ENCODE results near the gene RABGAP1L. TPM values are rescaled to one million over a fixed set of nuclear protein-coding genes. Genes with fewer than 3 reads are reported as not detected.
"Not testable (repeated sequence)": the region's sequence is repeated elsewhere in the genome, so short reads cannot be mapped to it uniquely, and the experiment has no call there.

Gene RABGAP1L
- total RNA-seq = 19.3 and 25.4 TPM in 2 replicates

GRCh38 chr1:174159252-174160108, at the start of gene RABGAP1L:
Gene RABGAP1L (plus strand): TSS chr1:174159520.
- peak; percentile 79 to 97 for DNase-seq (ENCODE audit: low read depth in 2 of 2)

DNA sequence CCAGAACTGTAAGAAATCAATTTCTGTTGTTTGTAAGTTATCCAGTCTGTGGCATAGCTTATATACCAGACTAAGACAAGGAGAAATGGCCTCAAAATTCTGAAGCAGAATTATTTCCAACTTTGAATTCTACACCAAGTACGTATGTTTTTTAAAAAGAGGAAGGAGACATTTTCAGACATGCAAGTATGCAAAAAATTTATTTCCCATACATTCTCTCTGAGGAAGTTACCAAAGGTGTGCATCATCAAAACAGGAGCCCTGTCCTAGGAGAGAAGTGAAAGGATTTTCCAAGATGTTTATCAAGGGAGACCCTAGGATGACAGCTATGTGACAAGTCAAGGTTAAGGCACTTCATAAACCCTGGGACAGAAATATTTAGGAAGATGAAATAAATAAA, 49.3 kb upstream of the RABGAP1L start:
- DNase-seq (ENCODE audit: low read depth in 2 of 2) = no peak

DNA sequence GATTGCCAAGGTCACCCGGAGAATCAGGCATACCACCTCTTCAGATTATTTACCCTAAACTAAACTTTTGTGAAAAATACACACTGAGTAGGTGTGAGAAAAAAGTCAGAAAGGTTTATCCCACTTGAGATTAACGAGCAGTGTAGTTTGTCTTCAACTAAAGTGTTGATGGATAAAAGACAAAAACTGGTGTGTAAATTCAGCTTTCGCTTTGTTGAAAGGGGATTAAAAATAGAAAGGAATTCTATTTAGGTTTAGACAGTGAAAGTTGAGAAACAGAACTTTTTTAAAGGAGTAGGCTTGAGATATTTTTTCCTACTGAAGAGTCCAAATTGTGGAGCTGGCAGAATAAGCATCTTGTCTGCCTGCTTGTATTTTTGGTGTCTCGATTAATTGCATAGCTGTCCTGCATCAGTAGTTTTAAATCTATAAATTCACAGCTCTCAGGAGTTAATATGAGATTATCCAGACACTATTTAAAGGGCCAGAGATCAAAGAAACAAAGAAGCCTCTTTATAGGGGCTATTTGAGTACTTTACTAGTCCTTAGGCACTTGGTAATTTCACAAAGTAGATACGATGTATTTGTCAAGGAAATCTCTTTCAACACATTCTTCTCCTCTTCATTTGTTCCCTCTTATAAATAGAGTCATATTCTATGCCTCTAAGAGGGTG, 46.7 kb upstream of the RABGAP1L start:
- no peak for DNase-seq (ENCODE audit: low read depth in 2 of 2)

DNA sequence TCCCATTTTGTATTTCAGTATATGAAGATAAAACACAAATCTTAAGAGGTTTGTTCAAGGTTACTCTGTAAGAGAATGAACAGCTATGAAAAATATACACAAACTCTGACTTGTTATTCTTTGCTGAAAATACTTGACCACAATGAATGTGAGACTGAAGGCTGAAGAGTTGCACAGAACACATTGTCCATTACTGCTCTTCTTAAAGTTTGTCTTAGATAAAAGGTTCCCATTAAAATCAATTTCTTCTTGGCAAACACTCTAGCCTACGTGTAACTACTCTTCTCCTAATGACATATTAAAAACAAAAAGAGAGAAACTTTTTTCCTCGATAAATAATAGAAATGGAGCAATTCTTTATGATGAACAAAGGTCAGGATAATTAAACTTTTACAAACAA, 45.2 kb upstream of the RABGAP1L start:
- DNase-seq (ENCODE audit: low read depth in 2 of 2) = no peak

DNA sequence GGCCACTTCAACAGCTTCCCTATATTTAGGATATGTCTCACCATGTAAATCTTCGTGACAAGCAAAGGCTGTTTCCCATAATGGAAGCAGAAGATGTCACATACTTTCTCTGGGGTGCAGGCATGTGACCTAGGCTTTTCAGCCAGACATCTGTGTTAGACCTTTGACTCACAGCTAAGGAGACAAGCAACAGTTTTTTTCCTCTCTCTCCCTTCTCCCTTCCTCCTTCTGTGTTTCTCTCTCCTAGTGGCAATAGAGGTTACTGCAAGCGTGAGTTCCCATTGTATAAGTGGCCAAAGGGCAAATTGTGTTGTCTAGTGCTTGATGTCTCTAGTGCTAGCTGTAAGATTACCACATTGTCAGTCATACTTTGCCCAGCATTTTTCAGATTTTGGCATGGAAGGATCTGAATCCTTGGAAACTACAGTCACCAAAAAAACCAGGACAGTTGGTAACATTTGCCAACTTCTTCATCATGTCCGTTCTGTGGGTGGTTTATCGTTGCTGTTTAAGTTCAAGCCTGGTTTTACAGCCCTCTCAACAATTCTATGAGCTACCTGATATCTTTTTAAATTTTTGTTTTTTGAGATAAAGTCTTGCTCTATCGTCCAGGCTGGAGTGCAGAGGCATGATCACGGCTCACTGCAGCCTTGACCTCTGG, 44.4 kb upstream of the RABGAP1L start:
- DNase-seq (ENCODE audit: low read depth in 2 of 2) = peak; percentile 15 to 28

- no peak for DNase-seq (ENCODE audit: low read depth in 2 of 2)
These were observed 43.3 kb upstream of the RABGAP1L start for GRCh38 chr1:174116042-174116441.

GRCh38 chr1:174118751-174119150, 40.6 kb upstream of the RABGAP1L start:
- no peak for DNase-seq (ENCODE audit: low read depth in 2 of 2)

GRCh38 chr1:174122318-174122717, 37.0 kb upstream of the RABGAP1L start:
- DNase-seq (ENCODE audit: low read depth in 2 of 2) = not testable (repeated sequence)

GRCh38 chr1:174123843-174124242, 35.5 kb upstream of the RABGAP1L start:
- DNase-seq (ENCODE audit: low read depth in 2 of 2) = no peak

DNA sequence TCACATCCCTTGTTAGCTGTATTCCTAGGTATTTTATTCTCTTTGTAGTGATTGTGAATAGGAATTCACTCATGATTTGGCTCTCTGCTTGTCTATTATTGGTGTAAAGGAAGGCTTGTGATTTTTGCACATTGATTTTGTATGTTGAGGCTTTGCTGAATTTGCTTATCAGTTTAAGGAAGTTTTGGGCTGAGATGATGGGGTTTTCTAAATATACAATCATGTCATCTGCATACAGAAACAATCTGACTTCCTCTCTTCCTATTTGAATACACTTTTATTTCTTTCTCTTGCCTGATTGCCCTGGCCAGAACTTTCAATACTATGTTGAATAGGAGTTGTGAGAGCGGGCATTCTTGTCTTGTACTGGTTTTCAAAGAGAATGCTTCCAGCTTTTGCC, 32.1 kb upstream of the RABGAP1L start:
- not testable (repeated sequence) for DNase-seq (ENCODE audit: low read depth in 2 of 2)

DNA sequence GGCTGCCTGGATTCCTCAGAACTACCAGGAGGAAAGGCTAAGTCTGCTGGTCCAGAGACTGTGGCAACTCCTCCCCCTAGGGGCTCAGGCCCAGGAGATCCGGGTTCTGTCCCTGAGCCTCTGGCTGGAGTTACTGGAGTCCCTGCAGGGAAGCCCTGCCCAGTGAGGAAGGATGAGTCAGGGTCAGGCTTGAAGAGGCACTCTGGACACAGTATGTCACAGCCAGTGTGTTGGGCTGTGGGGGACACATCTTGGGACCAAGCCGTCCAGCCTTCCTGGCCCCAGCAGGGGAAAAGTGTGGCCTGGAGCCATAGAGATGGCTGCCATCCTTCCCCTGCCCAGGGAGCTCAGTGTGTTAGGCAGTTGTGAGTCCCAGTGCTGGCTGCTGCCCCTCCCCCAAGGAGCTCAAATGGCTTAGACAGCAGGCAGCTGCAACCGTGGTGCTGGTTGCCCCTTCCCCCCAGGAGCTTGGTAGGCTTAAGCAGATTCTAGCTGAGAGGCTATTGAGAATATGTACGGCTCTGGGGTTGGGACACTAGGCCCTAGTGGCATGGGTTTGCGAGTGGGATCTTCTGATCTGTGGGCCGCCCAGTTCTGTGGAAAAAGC, 28.2 kb upstream of the RABGAP1L start:
- DNase-seq (ENCODE audit: low read depth in 2 of 2) = no peak

DNA sequence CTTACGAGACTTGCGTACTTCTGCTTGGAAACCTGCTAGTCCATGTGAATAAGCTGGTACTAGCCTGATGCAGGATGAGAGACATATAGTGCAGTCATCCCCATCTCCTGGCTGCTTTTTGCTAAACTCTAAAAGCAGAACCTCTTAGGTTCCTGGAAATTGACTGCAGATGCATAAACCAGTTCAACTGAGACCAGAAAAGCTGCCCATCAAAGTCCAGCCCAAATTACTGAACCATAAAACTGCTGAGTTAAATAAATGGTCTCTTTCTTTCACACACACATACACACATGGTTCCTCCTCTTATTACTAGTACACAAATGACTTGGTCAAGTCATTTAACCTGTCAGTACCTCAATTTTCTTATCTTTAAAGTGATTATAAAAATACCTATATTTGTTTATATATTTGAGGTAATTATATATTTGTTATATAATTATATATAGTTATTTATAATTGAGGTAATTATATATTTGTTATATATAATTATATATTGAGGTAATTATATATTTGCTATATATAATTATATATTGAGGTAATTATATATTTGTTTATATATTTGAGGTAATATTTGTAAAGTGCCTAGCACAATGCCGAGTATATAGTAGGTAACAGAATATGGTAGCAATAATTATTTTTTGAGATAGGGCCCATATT, 25.2 kb upstream of the RABGAP1L start:
- DNase-seq (ENCODE audit: low read depth in 2 of 2) = no peak

DNA sequence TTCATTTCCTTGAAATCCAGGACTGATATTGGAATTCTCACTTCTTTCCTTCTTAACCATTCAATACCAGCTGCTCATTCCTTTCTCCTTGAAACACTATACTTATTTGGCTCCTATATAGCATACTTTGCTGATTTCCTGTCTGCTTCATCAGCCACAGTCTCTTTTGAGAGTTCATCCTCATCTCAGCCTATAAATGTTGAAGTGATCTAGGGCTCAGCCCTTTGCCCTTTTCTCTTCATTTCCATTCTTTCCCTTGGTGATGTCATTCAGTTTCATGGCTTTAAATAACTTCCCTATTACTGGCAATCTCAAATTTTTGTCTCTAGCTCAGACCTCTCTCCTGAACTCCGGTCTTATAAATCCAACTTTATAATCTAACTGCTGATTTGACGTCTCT, 24.1 kb upstream of the RABGAP1L start:
- DNase-seq (ENCODE audit: low read depth in 2 of 2) = no peak

DNA sequence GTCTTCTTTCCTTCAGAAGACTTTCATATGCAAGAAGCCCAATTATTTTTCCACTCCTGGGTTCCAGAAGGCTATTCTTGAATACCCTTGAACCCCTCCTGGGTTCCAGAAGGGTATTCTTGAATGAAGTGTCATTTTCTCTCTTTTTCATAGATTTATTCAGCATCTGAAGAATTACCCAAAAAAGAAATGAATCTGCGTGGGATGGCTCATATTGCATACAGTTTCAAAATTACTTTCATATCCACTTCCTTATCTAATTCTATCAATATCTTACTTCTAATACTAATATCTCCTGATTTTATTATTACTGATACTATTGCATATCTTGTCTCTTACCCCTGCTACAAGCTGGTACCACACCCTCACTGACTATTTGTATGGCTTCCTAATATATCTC, 22.6 kb upstream of the RABGAP1L start:
- DNase-seq (ENCODE audit: low read depth in 2 of 2) = no peak

GRCh38 chr1:174142836-174143235, 16.5 kb upstream of the RABGAP1L start:
- no peak for DNase-seq (ENCODE audit: low read depth in 2 of 2)

DNA sequence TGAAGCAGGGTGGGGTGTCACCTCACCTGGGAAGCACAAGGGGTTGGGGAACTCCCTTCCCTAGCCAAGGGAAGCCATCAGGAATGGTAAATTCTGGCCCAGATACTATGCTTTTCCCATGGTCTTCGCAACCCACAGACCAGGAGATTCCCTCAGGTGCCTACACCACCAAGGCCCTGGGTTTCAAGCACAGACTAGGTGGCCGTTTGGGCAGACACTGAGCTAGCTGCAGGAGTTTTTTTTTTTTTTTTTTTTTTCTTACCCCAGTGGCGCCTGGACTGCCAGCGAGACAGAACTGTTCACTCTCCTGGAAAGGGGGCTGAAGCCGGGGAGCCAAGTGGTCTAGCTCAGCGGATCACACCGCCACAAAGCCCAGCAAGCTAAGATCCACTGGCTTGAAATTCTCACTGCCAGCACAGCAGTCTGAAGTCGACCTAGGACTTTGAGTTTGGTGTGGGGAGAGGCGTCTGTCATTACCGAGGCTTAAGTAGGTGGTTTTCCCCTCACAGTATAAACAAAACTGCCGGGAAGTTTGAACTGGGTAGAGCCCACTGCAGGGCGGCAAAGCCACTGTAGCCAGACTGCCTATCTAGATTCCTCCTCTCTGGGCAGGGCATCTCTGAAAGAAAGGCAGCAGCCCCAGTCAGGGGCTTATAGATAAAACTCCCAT, 15.5 kb upstream of the RABGAP1L start:
- DNase-seq (ENCODE audit: low read depth in 2 of 2) = not testable (repeated sequence)

DNA sequence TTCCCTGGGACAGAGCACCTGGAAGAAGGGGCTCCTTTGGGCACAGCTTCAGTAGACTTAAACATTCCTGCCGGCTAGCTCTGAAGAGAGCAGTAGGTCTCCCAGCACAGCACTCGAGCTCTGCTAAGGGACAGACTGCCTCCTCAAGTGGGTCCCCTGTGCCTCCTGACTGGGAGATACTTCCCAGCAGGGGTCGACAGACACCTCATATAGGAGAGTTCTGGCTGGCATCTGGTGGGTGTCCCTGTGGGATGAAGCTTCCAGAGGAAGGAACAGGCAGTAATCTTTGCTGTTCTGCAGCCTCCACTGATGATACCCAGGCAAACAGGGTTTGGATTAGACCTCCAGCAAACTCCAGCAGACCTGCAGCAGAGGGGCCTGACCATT, 14.9 kb upstream of the RABGAP1L start:
- not testable (repeated sequence) for DNase-seq (ENCODE audit: low read depth in 2 of 2)

DNA sequence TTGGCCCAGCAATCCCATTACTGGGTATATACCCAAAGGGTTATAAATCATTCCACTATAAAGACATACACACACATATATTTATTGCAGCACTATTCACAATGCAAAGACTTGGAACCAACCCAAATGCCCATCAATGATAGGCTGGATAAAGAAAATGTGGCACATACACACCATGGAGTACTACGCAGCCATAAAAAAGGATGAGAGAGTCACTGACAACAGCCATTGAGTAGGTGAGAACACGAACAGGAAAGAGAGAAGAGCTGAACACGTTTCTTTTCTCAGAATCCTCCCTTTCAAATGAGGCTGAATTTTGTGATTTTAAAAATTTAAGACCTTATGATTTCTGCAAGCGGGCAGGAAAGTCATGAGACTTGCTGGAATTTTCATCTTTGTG, 10.1 kb upstream of the RABGAP1L start:
- no peak for DNase-seq (ENCODE audit: low read depth in 2 of 2)

- DNase-seq (ENCODE audit: low read depth in 2 of 2) = no peak
These were observed 8.8 kb upstream of the RABGAP1L start for GRCh38 chr1:174150499-174150898.

DNA sequence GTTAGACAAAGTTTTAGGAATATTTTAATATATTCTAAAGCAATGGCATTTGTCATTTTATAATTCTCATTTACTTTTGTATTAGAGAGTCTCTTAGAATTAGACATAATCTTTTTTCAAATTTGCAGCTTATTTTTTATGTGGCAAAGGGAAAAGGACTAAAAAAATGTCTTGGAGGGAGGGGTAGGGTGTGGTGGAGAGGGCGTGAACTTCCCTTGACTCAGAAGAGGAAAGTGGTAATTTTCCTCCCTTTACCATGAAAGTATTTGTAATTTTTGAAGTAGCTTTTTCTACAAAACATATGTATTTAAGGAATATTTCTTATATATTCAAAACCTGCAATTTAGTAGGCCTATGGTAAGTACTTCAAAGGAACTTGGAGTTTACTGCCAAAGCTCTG, 6.9 kb upstream of the RABGAP1L start:
- DNase-seq (ENCODE audit: low read depth in 2 of 2) = no peak
